IPS-18a (cell line): ENCODE measurements around the gene PREX1.

Experiments used
- H3K27ac ChIP-seq: one replicate; pipeline ENCODE4 v1.5.1; 2013; ENCODE audit warnings: low read length
- H3K27me3 ChIP-seq: one replicate; pipeline ENCODE4 v1.6.1; 2013; ENCODE audit warnings: mild to moderate bottlenecking, low read length; ENCODE audit not compliant: control insufficient read depth, insufficient read depth
- H3K36me3 ChIP-seq: one replicate; pipeline ENCODE4 v1.6.1; 2013; ENCODE audit warnings: low read depth, low read length; ENCODE audit not compliant: control insufficient read depth
- H3K4me1 ChIP-seq: one replicate; pipeline ENCODE4 v1.6.1; 2013; ENCODE audit warnings: low read depth, low read length; ENCODE audit not compliant: control insufficient read depth
- H3K4me3 ChIP-seq: one replicate; pipeline ENCODE4 v1.5.1; 2013; ENCODE audit warnings: low read length
- H3K9ac ChIP-seq: one replicate; pipeline ENCODE4 v1.6.1; 2013; ENCODE audit warnings: mild to moderate bottlenecking, low read length, moderate library complexity
- H3K9me3 ChIP-seq: one replicate; pipeline ENCODE4 v1.6.1; 2013; ENCODE audit warnings: low read depth, low read length; ENCODE audit not compliant: control insufficient read depth

PREX1 gene

GRCh38 chr20:48648482-48649051 lies 179.2 kb downstream of the PREX1 start:
- Histone ChIP-seq H3K27me3 (no peaks in the 10 kb centered on the region), H3K4me1 (no peaks in the 10 kb centered on the region), H3K9me3 (no peaks in the 10 kb centered on the region), H3K36me3 (peaks cover 21% of the 10 kb centered on the region), H3K9ac (no peak overlapping the region), H3K4me3 (no peak overlapping the region), H3K27ac (no peak overlapping the region)

- Histone ChIP-seq H3K9ac (no peak overlapping the region), H3K27ac (no peak overlapping the region), H3K4me1 (no peaks in the 10 kb centered on the region), H3K4me3 (no peak overlapping the region), H3K27me3 (no peaks in the 10 kb centered on the region), H3K9me3 (no peaks in the 10 kb centered on the region), H3K36me3 (peaks cover 21% of the 10 kb centered on the region)
Observed at GRCh38 chr20:48647858-48648257, 179.9 kb downstream of the PREX1 start.

GRCh38 chr20:48645666-48646065 lies 182.1 kb downstream of the PREX1 start:
- Histone ChIP-seq H3K9me3 (no peaks in the 10 kb centered on the region), H3K9ac (no peak overlapping the region), H3K36me3 (peaks cover 21% of the 10 kb centered on the region), H3K4me1 (no peaks in the 10 kb centered on the region), H3K27ac (no peak overlapping the region), H3K4me3 (no peak overlapping the region), H3K27me3 (no peaks in the 10 kb centered on the region)

- Histone ChIP-seq H3K27ac (no peak overlapping the region), H3K27me3 (no peaks in the 10 kb centered on the region), H3K4me1 (no peaks in the 10 kb centered on the region), H3K9ac (no peak overlapping the region), H3K4me3 (no peak overlapping the region), H3K36me3 (peaks cover 17% of the 10 kb centered on the region), H3K9me3 (no peaks in the 10 kb centered on the region)
Observed at GRCh38 chr20:48644286-48644828, 183.4 kb downstream of the PREX1 start.

- no peaks in the 10 kb centered on the region for H3K9me3 ChIP-seq
- no peak overlapping the region for H3K9ac ChIP-seq
- H3K4me1 ChIP-seq = no peaks in the 10 kb centered on the region
- H3K27ac ChIP-seq = no peak overlapping the region
- H3K4me3 ChIP-seq = no peak overlapping the region
- no peaks in the 10 kb centered on the region for H3K27me3 ChIP-seq
- H3K36me3 ChIP-seq = peaks cover 17% of the 10 kb centered on the region
Observed at GRCh38 chr20:48642105-48642880, 185.5 kb downstream of the PREX1 start.

- H3K36me3 ChIP-seq = peaks cover 16% of the 10 kb centered on the region
- H3K9ac ChIP-seq = no peak overlapping the region
Observed at GRCh38 chr20:48640871-48641270, 186.9 kb downstream of the PREX1 start.

GRCh38 chr20:48639899-48640298 lies 187.9 kb downstream of the PREX1 start:
- no peaks in the 10 kb centered on the region for H3K4me1 ChIP-seq
- no peak overlapping the region for H3K9ac ChIP-seq
- H3K27me3 ChIP-seq = no peaks in the 10 kb centered on the region
- H3K9me3 ChIP-seq = no peaks in the 10 kb centered on the region
- peaks cover 6% of the 10 kb centered on the region for H3K36me3 ChIP-seq
- no peak overlapping the region for H3K4me3 ChIP-seq
- H3K27ac ChIP-seq = no peak overlapping the region

More at GRCh38 chr20:48640871-48641270, 186.9 kb downstream of the PREX1 start:
- no peak overlapping the region for H3K27ac ChIP-seq
- H3K4me3 ChIP-seq = no peak overlapping the region
- no peaks in the 10 kb centered on the region for H3K4me1 ChIP-seq
- no peaks in the 10 kb centered on the region for H3K9me3 ChIP-seq
- no peaks in the 10 kb centered on the region for H3K27me3 ChIP-seq

GRCh38 chr20:48638546-48638945 lies 189.3 kb downstream of the PREX1 start:
- Histone ChIP-seq H3K4me1 (no peaks in the 10 kb centered on the region), H3K27ac (no peak overlapping the region), H3K9me3 (no peaks in the 10 kb centered on the region), H3K4me3 (no peak overlapping the region), H3K27me3 (no peaks in the 10 kb centered on the region), H3K9ac (no peak overlapping the region), H3K36me3 (no peaks in the 10 kb centered on the region)

- no peak overlapping the region for H3K4me3 ChIP-seq
- H3K9ac ChIP-seq = no peak overlapping the region
- H3K27ac ChIP-seq = no peak overlapping the region
- no peaks in the 10 kb centered on the region for H3K4me1 ChIP-seq
- H3K9me3 ChIP-seq = no peaks in the 10 kb centered on the region
- H3K27me3 ChIP-seq = no peaks in the 10 kb centered on the region
- H3K36me3 ChIP-seq = no peaks in the 10 kb centered on the region
Observed at GRCh38 chr20:48637461-48637860, 190.3 kb downstream of the PREX1 start.

- H3K4me3 ChIP-seq = no peak overlapping the region
- no peak overlapping the region for H3K9ac ChIP-seq
- H3K36me3 ChIP-seq = peaks cover 3% of the 10 kb centered on the region
- H3K27ac ChIP-seq = no peak overlapping the region
- H3K9me3 ChIP-seq = no peaks in the 10 kb centered on the region
- no peaks in the 10 kb centered on the region for H3K4me1 ChIP-seq
- no peaks in the 10 kb centered on the region for H3K27me3 ChIP-seq
Observed at GRCh38 chr20:48636301-48636700, 191.5 kb downstream of the PREX1 start.

- no peak overlapping the region for H3K4me3 ChIP-seq
- H3K4me1 ChIP-seq = no peaks in the 10 kb centered on the region
- H3K27me3 ChIP-seq = no peaks in the 10 kb centered on the region
- no peak overlapping the region for H3K9ac ChIP-seq
- no peak overlapping the region for H3K27ac ChIP-seq
- no peaks in the 10 kb centered on the region for H3K9me3 ChIP-seq
- H3K36me3 ChIP-seq = peaks cover 3% of the 10 kb centered on the region
Observed at GRCh38 chr20:48635791-48636267, 192.0 kb downstream of the PREX1 start.
